Brain pericyte (primary cell): Measurements from ENCODE around the gene PHF12.
"Not testable (repeated sequence)": the region's sequence is repeated elsewhere in the genome, so short reads cannot be mapped to it uniquely, and the experiment has no call there.

ENCODE experiments used
- DNase-seq: peaks from one replicate; pipeline ENCODE4 v3.0.0-alpha.2; 2012; ENCODE audit warnings: low read depth, low spot score

The PHF12 gene

DNA sequence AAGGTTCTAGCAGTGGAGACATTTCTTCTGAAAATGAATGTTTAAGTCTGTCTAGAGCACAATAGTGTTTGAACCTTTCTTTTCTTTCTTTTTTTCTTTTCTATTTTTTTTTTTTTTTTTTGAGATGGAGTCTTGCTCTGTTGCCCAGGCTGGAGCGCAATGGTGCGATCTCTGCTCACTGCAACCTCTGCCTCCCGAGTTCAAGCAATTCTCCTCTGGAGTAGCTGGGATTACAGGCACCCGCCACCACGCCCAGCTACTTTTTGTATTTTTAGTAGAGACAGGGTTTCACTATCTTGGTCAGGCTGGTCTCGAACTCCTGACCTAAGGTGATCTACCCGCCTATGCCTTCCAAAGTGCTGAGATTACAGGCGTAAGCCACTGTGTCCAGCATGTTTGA is 16.8 kb downstream of the PHF12 start:
- not testable (repeated sequence) for DNase-seq

DNA sequence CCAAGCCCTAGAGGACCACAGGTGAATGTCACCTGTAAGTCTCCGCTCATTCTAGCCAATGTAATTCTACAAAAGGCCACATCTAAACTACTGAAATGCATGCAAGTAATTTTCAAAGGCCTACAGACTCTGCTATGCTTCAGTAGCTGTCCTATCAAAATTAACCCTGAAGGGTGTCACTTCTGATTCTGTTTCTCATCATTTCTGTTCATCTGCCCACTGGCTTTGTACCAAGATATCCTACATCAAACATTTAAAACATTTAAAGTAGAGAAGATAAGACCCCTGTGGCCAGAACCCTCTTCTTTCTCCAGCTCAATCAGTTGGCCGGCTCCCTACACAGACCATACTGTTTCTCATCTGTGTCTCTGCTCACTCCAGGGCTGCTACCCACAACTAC is 21.5 kb downstream of the PHF12 start:
- no peak for DNase-seq

DNA sequence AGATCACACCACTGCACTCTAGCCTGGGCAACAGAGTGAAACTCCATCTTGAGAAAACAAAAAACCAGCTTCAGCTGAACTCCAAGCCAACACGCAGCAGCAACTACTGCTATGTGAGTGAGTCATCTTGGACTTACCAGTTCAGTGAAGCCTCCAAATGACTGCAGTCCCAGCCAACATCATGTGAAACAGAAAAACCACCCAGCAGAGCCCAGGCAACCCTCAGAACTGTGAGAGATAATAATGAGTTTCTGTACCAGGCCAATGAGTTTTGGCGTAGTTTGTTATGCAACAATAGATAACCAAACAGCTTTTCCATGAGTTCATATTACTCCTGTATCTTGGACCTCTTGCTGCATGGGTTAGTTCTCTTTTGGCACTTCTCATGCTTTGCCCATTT is 23.3 kb downstream of the PHF12 start:
- no peak for DNase-seq

DNA sequence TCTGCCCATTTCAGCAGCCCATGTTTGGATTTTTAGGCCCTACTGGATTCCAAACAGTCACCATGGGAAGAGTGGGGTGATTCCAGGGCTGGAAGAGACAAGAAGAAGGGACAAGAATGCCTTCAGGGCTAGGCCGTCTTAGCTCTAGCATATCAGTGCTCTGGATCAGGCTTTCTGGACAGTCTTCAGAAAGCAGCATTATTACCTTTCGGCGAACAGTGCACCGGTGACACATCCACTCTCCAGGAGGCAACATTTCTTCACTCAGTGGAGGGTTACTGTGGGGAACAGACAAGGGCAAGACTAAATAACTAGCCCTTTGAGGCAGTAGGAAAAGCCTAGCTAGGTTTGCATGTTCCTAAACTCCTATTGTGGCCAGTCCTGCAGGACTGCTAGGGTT is 24.5 kb downstream of the PHF12 start:
- DNase-seq: no peak

DNA sequence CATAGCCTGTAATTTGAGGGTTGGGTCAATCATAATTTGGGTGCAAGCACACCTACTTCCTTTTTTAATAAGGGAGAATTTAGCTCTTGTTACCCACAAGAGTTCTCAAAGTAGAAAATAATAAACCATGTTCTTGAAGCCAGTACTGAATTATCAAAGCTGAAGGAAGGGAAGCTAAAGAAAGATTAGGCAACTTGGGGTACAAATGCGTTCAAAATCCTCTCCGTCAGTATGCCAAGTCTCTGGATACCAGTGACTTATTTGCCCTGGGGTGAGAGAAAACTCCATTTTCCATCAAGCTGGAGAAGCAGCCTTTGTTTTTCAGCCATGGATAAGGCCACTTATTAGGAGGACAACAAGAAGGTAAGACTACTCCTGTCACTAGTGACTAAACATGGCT is 25.0 kb downstream of the PHF12 start:
- no peak for DNase-seq

- DNase-seq: no peak
Measured at GRCh38 chr17:28925912-28926365, 25.4 kb downstream of the PHF12 start.

DNA sequence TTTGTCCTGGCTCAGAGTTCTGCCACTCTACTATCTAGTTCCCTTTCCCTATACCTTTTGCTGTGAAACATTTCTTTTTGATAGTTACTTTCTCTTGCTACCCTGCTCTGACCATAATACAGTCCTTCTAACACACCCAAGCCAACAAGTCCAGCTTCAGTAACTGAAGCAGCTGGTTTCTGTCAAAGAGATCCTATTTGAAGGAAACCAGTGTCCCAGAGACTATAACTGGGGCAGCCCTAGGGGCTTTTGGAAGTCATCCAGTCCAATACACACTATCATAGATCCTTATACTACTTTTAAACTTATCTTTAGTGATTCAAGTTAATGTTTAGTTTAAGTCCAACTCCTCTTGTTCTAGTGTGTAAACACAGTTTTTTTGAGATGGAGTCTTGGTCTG is 31.1 kb downstream of the PHF12 start:
- DNase-seq: no peak

DNA sequence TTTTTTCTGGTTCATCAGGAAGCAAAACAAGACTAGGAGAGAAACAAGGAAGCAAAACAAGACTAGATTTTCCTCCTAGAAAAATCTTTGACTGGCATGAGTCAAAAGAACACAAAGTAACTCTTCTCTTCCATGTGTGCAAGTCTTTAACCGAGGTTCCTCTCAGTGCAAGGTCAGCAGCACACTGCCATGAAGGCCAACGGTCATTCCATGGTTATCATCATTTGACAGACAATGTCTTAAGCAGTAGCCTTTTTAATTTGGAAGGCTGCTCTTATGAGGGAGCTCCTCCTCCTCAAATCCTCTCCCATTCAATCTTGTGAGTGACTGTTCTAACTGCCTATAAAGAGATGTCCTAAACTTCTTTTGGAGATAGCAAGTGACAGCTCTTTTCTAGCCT is 33.0 kb downstream of the PHF12 start:
- DNase-seq: no peak

DNA sequence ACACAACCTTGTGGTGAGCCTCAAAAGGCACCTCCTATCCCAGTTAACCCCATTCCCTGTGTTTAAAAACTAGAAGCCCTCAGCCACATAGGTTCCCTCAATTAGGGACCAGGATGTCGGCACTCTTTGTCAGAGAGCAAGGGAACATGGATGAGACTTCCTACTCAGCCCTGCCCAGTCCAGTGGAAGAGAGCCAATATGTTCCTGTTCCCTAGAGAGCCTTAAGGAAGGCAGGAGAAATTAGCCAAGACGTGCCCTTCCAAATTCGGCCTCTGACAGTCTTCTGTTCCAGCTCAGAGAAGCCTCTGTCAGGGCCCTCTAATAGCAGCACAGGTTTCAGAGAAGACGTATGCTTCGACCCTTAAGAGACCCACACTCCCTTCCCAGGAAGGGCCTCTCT is 33.9 kb downstream of the PHF12 start:
- no peak for DNase-seq

GRCh38 chr17:28917029-28917428 is 34.3 kb downstream of the PHF12 start:
- no peak for DNase-seq

DNA sequence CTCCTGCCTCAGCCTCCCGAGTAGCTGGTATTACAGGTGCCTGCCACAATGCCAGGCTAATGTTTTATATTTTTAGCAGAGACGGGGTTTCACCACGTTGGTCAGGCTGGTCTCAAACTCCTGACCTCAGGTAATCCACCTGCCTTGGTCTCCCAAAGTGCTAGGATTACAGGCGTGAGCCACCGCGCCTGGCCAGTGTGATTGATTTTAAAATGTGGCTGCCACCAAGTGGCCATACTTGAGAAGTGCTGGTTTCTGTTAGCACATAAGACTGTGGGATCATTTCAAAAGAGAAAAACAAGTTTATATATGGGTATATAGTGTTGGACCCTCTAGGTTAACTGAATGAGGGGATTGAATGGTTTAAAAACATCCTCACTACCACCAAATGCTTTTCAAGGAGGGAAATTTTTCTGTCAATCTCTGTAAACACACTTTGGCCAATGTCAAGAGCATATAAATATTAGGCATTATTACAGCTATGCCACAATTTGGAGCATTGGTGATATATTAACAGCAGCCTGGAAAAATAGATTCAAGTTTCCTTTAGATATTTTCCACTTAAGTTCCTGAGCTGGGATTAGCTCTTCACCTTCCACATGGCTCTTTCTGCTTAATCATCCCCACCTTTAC is 34.9 kb downstream of the PHF12 start:
- DNase-seq: no peak

- no peak for DNase-seq
Measured at GRCh38 chr17:28912938-28913333, 38.4 kb downstream of the PHF12 start.

GRCh38 chr17:28912281-28912937 is 38.9 kb downstream of the PHF12 start:
- DNase-seq: no peak

- no peak for DNase-seq
Measured at GRCh38 chr17:28911411-28912045, 39.8 kb downstream of the PHF12 start.

DNA sequence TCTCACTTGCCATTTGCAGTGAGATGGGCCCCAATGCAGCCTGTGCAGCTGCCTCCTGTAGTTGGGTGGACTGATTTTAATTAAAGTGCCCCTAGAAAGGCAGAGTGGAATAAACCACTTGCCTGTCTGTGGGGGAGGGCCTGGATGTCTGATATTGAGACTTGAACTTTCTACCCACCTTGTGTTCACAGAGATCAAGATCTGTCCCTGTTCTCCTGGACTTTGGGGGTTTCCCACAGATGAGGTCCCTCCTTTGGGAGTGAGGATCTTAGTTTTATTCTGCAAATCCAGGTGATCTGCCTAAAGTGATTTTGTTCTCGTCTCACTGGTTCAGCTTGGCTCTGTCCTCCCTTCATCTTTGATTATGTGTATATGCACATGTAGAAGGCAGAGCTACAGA is 40.8 kb downstream of the PHF12 start:
- DNase-seq: no peak

- DNase-seq: no peak
Measured at GRCh38 chr17:28908640-28909167, 42.6 kb downstream of the PHF12 start.

DNA sequence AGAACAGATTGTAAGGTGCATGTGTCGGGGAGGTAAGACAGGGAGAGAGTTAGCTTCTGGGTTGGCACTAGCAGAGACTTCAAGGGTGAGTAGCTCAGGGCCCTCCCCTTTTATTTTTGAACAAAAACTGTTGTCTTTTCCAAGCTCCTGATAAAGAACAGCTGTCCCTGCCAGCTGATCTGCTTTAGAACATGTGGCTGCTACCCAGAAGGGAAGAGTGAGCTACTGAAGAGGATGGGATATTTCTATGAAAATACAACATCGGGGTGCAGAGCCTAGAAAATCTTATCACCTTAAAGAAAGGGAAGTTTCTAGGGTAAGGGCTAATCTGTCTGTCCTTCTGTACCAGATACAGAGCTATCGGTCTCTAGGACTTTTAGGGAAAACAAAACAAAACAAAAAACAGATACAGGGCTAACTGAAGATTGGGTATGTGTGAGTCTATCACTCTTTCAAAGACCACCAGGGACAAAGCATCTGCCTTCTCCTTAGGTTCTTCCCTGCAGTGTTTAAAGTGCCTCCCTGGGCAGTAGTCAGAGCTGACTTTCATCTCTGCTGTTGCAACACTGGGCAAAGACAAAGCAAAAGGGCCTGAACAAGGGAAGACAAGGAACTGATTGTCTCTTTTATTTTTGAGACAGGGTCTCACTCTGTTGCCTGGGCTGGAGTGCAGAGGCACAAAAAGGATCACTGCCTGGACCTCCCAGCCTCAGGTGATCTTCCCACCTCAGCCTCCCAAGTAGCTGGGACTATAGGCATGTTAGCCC is 43.4 kb downstream of the PHF12 start:
- DNase-seq: no peak

DNA sequence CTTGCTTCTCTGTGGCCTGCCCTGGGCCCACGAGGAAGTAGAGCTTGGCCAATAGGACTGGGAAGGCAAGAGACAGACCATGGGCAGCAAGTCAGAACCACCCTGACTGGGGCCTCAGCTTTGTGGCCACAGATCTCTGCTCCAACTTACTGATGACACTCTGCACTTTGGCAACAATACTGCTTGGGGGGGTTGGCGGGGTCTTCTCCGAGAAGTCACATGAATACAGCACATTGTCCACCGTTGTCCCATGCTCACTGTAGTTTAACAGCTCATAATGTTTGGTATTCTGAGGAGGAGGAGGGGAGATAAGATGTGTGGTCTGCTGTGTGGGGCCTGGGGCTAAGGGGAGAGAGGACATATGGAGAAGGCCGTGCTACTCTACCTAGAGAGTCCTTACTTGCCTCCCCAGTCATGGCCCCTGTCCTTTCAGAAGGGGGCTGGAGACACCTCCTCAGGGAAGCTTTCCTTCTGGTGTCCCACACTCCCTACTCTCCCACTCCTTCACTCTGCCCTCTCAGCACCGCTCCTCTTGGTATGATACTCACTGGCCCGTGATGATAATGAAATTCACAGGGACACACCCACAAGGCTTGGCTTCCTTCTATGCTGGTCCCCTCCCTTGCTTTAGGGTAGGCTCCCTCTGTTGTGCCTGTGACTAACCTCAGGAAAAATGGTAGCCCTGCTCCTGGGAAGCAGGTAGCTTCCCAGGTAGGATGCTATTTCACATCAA is 44.4 kb downstream of the PHF12 start:
- DNase-seq: no peak

- DNase-seq: no peak
Measured at GRCh38 chr17:28906276-28906675, 45.0 kb downstream of the PHF12 start.

DNA sequence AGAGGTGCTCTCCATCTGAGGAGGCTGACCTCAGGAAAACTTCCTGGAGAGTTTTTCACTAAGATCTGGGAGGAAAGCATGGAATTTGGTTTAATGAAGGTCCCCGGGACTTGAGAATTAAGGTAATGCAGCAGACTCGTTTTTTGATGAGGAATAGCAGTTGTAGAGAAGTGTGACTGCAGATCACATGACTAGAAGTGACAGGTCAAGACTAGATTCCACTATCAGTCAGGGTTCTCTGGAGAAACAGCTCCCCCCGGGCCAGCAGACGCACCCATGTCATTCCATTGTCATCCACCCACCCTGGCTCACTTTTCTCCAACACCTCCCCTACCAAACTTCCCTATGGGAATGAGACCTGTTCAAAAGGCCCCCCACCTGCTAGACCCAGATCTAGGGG is 46.5 kb downstream of the PHF12 start:
- DNase-seq: no peak

DNA sequence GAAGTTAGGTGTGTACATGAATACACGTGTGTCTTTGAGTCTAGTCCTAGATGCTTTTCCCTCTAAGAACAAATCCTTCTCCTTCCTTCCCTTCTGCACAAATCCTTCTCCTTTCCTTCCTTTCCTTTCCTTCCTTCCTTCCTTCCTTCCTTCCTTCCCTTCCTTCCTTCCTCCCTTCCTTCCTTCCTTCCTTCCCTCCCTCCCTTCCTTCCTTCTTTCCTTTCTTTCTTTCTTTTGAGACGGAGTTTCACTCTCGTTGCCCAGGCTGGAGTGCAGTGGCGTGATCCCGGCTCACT is 47.8 kb downstream of the PHF12 start:
- not testable (repeated sequence) for DNase-seq
